HAP-1 (cell line): ENCODE data around the gene SLC22A25.

Experiments used
- DNase-seq, 2 experiments: peaks; one replicate each; pipeline ENCODE4 v3.0.0-alpha.2; 2016 to 2020; ENCODE audit warnings: low spot score in 2 of 2
- H3K27me3 ChIP-seq: fragments of 250-450 bp; sonication (Bioruptor Pico); 2 replicates; pipeline ENCODE4 v1.5.1; 2020; ENCODE audit warnings: low read depth, mild to moderate bottlenecking, moderate library complexity
- H3K36me3 ChIP-seq: fragments of 250-450 bp; sonication (Bioruptor Pico); replicated peaks from 2 replicates; pipeline ENCODE4 v1.5.1; 2020; ENCODE audit warnings: mild to moderate bottlenecking
- H3K4me1 ChIP-seq: fragments of 250-450 bp; sonication (Bioruptor Pico); 2 replicates; pipeline ENCODE4 v1.5.1; 2020; ENCODE audit warnings: mild to moderate bottlenecking
- H3K4me3 ChIP-seq: fragments of 250-450 bp; sonication (Bioruptor Pico); 2 replicates; pipeline ENCODE4 v1.5.1; 2020; ENCODE audit warnings: mild to moderate bottlenecking, moderate library complexity
- H3K9me3 ChIP-seq: fragments of 250-450 bp; sonication (Bioruptor Pico); 2 replicates; pipeline ENCODE4 v1.5.1; 2020; ENCODE audit warnings: mild to moderate bottlenecking, moderate library complexity
- in situ Hi-C: fragments of 300-500 bp; cut with MboI; formaldehyde crosslinking; loops from 3 replicates; pipeline ENCODE4 v1.14.3; 2020; ENCODE audit warnings: low sequenced_read_pairs, inconsistent platforms, mixed read lengths

SLC22A25 gene

DNA sequence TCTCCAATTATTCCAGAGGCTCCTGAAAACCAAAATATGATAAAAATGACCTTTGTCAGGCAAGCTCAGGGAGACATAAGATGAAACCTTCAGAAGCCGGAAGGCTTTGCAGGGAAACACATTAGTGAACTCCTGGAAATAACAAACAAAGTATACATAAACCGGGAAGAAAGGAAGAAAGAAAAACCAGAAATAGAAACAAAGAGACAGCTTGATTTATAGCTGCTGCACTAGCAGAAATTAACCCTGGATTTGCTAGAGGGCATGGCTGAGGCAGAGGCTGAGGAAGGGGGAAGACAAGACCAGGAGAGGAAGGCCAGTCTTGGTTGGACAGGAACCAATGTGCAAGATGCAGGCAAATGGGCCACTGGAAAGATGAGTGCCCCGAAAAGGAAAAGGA, 33.3 kb downstream of the SLC22A25 start:
- 0 out of 2 replicates have a peak, but pooled peaks cover 2% of the 10 kb centered on the region for H3K27me3 ChIP-seq
- in situ Hi-C loops = loop anchor here (5.0 to 25.0 kb wide), 2 partner anchors 173 to 303 kb away; no protein-coding TSS in a partner anchor
- H3K4me1 ChIP-seq = no peaks in the 10 kb centered on the region
- H3K9me3 ChIP-seq = no peaks in the 10 kb centered on the region
- no peak for DNase-seq
- no peaks in the 10 kb centered on the region for H3K36me3 ChIP-seq
- no peak overlapping the region for H3K4me3 ChIP-seq
